ENCODE measurements around the gene SEL1L2.

SEL1L2 gene

DNA sequence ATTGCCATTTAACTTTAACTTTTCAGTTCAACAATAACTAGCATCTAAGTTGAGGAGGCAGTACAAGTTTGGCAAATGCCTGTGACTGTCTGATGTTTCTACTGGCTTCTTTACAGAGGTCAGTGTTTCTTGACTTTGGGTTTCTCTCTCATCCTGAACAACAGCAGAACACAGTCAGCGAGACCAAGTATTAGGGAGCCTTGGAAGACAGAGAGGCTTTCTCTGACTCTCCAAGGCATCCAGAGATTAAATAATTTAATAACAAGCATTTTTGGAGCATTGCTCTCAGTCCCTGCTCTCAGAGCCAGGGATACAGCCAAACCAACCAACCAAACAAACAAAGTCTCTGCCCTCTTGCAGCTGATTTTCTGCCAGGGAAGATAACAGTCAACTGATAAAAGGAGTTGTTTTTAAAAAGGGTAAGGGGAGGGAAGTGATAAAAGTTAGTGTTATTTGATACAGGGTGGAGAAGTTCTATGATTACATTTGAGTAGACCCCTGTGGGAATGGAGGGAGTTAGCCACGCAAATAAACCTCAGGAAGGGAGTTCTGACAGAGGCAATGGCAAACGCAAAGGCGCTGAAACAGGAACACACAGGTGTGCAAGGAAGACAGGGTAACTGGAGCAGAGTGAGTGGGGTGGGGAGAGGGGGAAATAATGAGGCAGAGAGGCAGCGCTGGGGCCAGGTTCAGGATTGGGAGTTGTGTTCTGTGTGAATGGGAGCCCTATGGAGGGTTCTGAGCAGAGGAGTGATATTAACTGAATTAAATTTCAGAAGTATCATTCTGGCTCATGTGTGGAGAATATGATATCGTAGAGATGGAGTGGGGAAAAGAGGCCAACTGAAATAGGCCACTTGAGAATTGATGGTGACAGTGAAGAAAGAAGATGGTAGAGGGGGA lies 55.2 kb downstream of the SEL1L2 start:
- Histone ChIP-seq H3K27me3 (ENCODE audit: control insufficient read depth in 1 of 2, insufficient read depth in 2 of 2, low read length in 2 of 2) (no peaks in the 10 kb centered on the region), H3K4me1 (ENCODE audit: control insufficient read depth in 1 of 2, insufficient read depth in 2 of 2, low read length in 2 of 2) (no peaks in the 10 kb centered on the region), H3K27ac (ENCODE audit: low read depth, low read length) (no peak overlapping the region)

DNA sequence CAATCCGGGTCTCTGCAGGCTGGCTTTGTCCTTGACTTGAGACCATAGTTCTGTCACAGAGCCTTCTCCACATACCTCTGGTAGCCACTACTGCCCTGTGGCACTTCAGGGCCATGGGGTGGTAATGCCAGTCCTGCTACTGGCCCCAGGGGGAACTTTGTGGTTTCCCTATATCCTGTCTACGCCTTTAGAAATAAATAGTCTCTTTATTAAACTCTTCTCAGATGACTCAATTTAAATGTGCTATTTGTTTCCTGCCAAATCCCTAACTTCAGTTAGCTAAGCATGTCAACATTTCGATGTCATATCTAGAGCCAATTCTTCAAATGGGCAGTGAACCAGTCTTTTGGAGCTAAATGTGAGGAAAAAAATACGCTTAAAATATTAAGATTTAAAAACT lies 60.1 kb downstream of the SEL1L2 start:
- Histone ChIP-seq H3K9me3 (ENCODE audit: control insufficient read depth in 1 of 2, low read length in 2 of 2) (no peaks in the 10 kb centered on the region), H3K4me1 (ENCODE audit: control insufficient read depth in 1 of 2, insufficient read depth in 2 of 2, low read length in 2 of 2) (no peaks in the 10 kb centered on the region), H3K27ac (ENCODE audit: low read depth, low read length) (no peak overlapping the region), H3K4me3 (ENCODE audit: low read depth in 1 of 2, low read length in 2 of 2) (no peak overlapping the region), H3K27me3 (ENCODE audit: control insufficient read depth in 1 of 2, insufficient read depth in 2 of 2, low read length in 2 of 2) (no peaks in the 10 kb centered on the region), H3K9ac (ENCODE audit: low read depth in 1 of 2, low read length in 2 of 2) (no peak overlapping the region), H3K36me3 (ENCODE audit: control insufficient read depth in 1 of 2, insufficient read depth in 2 of 2, low read length in 2 of 2) (no peaks in the 10 kb centered on the region)

More for the DNA sequence above, 55.2 kb downstream of the SEL1L2 start:
- no peak overlapping the region for H3K4me3 ChIP-seq (ENCODE audit: low read depth in 1 of 2, low read length in 2 of 2)
- H3K9me3 ChIP-seq (ENCODE audit: control insufficient read depth in 1 of 2, low read length in 2 of 2): no peaks in the 10 kb centered on the region
- H3K36me3 ChIP-seq (ENCODE audit: control insufficient read depth in 1 of 2, insufficient read depth in 2 of 2, low read length in 2 of 2): no peaks in the 10 kb centered on the region
- no peak overlapping the region for H3K9ac ChIP-seq (ENCODE audit: low read depth in 1 of 2, low read length in 2 of 2)

DNA sequence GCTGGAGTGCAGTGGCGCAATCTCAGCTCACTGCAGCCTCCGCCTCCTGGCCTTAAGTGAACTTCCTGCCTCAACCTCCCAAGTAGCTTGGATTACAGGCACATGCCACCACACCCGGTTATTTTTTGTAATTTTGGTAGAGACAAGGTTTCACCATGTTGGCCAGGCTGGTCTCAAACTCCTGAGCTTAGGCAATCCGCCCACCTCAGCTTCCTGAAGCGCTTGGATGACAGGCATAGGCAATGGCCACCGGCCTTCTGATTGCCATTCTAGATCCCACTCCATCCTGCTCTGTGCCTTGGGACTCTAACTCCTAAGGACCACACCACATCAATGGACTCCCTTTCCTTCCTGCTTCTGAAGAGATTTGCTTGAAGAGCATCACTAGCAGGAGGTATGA lies 60.6 kb downstream of the SEL1L2 start:
- Histone ChIP-seq H3K27ac (ENCODE audit: low read depth, low read length) (no peak overlapping the region), H3K4me3 (ENCODE audit: low read depth in 1 of 2, low read length in 2 of 2) (no peak overlapping the region), H3K36me3 (ENCODE audit: control insufficient read depth in 1 of 2, insufficient read depth in 2 of 2, low read length in 2 of 2) (no peaks in the 10 kb centered on the region), H3K9me3 (ENCODE audit: control insufficient read depth in 1 of 2, low read length in 2 of 2) (no peaks in the 10 kb centered on the region), H3K9ac (ENCODE audit: low read depth in 1 of 2, low read length in 2 of 2) (no peak overlapping the region), H3K27me3 (ENCODE audit: control insufficient read depth in 1 of 2, insufficient read depth in 2 of 2, low read length in 2 of 2) (no peaks in the 10 kb centered on the region), H3K4me1 (ENCODE audit: control insufficient read depth in 1 of 2, insufficient read depth in 2 of 2, low read length in 2 of 2) (no peaks in the 10 kb centered on the region)

DNA sequence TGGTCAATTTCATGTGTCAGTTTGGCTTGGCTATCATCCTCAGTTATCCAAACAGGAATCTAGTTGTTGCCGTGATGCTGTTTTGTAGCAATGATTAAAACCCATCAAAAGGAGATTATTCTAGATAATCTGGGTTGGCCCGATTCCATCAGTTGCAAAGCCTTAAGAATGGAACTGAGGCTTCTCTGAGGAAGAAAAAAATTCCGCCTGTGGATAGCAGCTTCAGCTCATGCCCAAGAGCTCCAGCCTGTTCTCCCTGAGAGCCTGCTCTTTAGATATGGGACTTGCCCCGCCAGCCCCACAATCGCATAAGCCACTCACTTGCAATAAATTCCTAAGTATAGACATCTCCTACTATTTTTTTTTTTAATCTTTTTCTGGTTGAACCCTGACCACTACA lies 61.5 kb downstream of the SEL1L2 start:
- H3K4me1 ChIP-seq (ENCODE audit: control insufficient read depth in 1 of 2, insufficient read depth in 2 of 2, low read length in 2 of 2): no peaks in the 10 kb centered on the region
- H3K4me3 ChIP-seq (ENCODE audit: low read depth in 1 of 2, low read length in 2 of 2): no peak overlapping the region
- H3K27me3 ChIP-seq (ENCODE audit: control insufficient read depth in 1 of 2, insufficient read depth in 2 of 2, low read length in 2 of 2): no peaks in the 10 kb centered on the region
- no peaks in the 10 kb centered on the region for H3K9me3 ChIP-seq (ENCODE audit: control insufficient read depth in 1 of 2, low read length in 2 of 2)
- H3K27ac ChIP-seq (ENCODE audit: low read depth, low read length): no peak overlapping the region
- no peak overlapping the region for H3K9ac ChIP-seq (ENCODE audit: low read depth in 1 of 2, low read length in 2 of 2)
- H3K36me3 ChIP-seq (ENCODE audit: control insufficient read depth in 1 of 2, insufficient read depth in 2 of 2, low read length in 2 of 2): no peaks in the 10 kb centered on the region

DNA sequence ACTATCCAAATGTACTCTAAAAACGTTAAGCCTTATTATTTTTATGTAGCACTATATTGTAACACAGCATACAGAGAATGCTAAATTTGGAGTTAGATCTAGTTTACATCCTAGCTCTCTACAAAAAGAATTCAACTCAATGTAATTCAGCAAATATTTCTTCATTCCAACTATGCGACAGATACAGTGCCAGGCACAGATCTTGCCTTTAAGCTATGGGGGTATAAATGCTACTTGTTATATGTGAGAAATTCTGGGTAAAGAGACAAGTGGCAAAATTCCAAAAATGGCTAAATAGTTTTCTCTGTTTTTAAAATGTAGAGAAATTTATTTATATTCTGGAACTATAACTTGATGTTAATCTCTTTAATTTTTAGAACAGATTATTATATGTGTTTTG lies 63.2 kb downstream of the SEL1L2 start:
- no peaks in the 10 kb centered on the region for H3K27me3 ChIP-seq (ENCODE audit: control insufficient read depth in 1 of 2, insufficient read depth in 2 of 2, low read length in 2 of 2)
- H3K9me3 ChIP-seq (ENCODE audit: control insufficient read depth in 1 of 2, low read length in 2 of 2): no peaks in the 10 kb centered on the region
- H3K9ac ChIP-seq (ENCODE audit: low read depth in 1 of 2, low read length in 2 of 2): no peak overlapping the region
- H3K4me1 ChIP-seq (ENCODE audit: control insufficient read depth in 1 of 2, insufficient read depth in 2 of 2, low read length in 2 of 2): no peaks in the 10 kb centered on the region
- H3K36me3 ChIP-seq (ENCODE audit: control insufficient read depth in 1 of 2, insufficient read depth in 2 of 2, low read length in 2 of 2): no peaks in the 10 kb centered on the region
- no peak overlapping the region for H3K27ac ChIP-seq (ENCODE audit: low read depth, low read length)
- no peak overlapping the region for H3K4me3 ChIP-seq (ENCODE audit: low read depth in 1 of 2, low read length in 2 of 2)

DNA sequence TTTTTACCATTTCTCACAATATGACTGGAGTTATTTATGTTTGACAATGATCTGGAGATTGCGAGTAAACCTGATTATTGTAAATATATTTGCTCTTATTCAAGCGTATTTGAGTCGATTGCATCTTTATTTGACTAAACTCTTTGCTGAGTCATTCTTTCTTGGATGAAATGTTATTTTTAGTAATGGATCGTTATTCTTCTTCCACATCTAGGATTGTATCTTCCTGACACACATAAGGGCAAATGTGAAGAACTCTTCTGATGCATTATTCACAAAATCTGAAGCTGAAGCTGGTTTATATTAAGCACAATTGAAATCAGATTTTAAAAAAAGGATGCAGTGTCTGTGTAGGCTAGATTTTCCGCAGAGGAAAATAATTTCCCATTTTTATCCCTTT lies 68.2 kb downstream of the SEL1L2 start:
- H3K9ac ChIP-seq (ENCODE audit: low read depth in 1 of 2, low read length in 2 of 2): no peak overlapping the region
- H3K4me3 ChIP-seq (ENCODE audit: low read depth in 1 of 2, low read length in 2 of 2): no peak overlapping the region
- H3K27me3 ChIP-seq (ENCODE audit: control insufficient read depth in 1 of 2, insufficient read depth in 2 of 2, low read length in 2 of 2): no peaks in the 10 kb centered on the region
- H3K36me3 ChIP-seq (ENCODE audit: control insufficient read depth in 1 of 2, insufficient read depth in 2 of 2, low read length in 2 of 2): no peaks in the 10 kb centered on the region
- no peak overlapping the region for H3K27ac ChIP-seq (ENCODE audit: low read depth, low read length)
- H3K4me1 ChIP-seq (ENCODE audit: control insufficient read depth in 1 of 2, insufficient read depth in 2 of 2, low read length in 2 of 2): no peaks in the 10 kb centered on the region
- H3K9me3 ChIP-seq (ENCODE audit: control insufficient read depth in 1 of 2, low read length in 2 of 2): no peaks in the 10 kb centered on the region

DNA sequence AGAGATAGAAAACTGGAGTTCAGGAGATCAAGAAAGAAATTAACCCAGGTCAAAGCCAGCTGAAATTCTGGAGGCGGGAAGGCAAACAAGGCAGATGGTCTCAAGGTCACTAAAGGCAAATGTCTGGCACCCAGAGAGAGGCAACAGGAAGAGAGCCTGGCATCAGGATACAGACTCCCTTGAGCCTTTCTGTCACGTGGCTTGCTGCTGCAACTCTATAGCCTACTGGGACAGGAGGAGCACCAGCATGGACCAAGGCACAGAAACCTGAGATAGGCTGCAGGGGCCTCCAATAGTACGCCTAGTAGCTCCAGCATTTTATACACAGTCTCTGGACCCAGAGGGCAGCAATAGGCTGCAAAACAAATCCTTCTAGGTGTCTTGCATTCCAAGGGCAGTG lies 75.1 kb downstream of the SEL1L2 start:
- no peak overlapping the region for H3K27ac ChIP-seq (ENCODE audit: low read depth, low read length)
- no peaks in the 10 kb centered on the region for H3K4me1 ChIP-seq (ENCODE audit: control insufficient read depth in 1 of 2, insufficient read depth in 2 of 2, low read length in 2 of 2)
- H3K36me3 ChIP-seq (ENCODE audit: control insufficient read depth in 1 of 2, insufficient read depth in 2 of 2, low read length in 2 of 2): no peaks in the 10 kb centered on the region
- no peak overlapping the region for H3K4me3 ChIP-seq (ENCODE audit: low read depth in 1 of 2, low read length in 2 of 2)
- no peaks in the 10 kb centered on the region for H3K27me3 ChIP-seq (ENCODE audit: control insufficient read depth in 1 of 2, insufficient read depth in 2 of 2, low read length in 2 of 2)
- no peaks in the 10 kb centered on the region for H3K9me3 ChIP-seq (ENCODE audit: control insufficient read depth in 1 of 2, low read length in 2 of 2)
- no peak overlapping the region for H3K9ac ChIP-seq (ENCODE audit: low read depth in 1 of 2, low read length in 2 of 2)

DNA sequence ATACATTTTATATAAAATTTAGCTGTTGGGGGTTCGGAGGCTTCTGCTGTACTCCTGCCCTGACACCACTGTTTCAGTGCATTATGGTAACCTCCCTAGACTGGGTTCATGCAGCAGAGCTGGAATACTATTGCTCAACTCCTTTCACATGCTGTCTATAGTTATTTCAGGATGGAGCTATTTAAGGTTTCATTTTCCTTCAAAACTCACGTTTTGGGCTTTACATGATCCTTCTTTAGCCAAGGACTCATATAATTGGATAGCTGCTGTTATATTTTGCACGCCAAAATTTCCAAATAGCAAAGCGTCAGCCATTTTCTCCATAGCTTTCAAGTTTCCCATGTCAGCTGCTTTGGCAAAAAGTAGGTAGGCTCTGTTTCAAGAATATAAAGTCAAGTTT lies 76.8 kb downstream of the SEL1L2 start:
- Histone ChIP-seq H3K27ac (ENCODE audit: low read depth, low read length) (no peak overlapping the region), H3K27me3 (ENCODE audit: control insufficient read depth in 1 of 2, insufficient read depth in 2 of 2, low read length in 2 of 2) (no peaks in the 10 kb centered on the region), H3K4me1 (ENCODE audit: control insufficient read depth in 1 of 2, insufficient read depth in 2 of 2, low read length in 2 of 2) (no peaks in the 10 kb centered on the region), H3K9ac (ENCODE audit: low read depth in 1 of 2, low read length in 2 of 2) (no peak overlapping the region), H3K36me3 (ENCODE audit: control insufficient read depth in 1 of 2, insufficient read depth in 2 of 2, low read length in 2 of 2) (no peaks in the 10 kb centered on the region), H3K4me3 (ENCODE audit: low read depth in 1 of 2, low read length in 2 of 2) (no peak overlapping the region), H3K9me3 (ENCODE audit: control insufficient read depth in 1 of 2, low read length in 2 of 2) (no peaks in the 10 kb centered on the region)

DNA sequence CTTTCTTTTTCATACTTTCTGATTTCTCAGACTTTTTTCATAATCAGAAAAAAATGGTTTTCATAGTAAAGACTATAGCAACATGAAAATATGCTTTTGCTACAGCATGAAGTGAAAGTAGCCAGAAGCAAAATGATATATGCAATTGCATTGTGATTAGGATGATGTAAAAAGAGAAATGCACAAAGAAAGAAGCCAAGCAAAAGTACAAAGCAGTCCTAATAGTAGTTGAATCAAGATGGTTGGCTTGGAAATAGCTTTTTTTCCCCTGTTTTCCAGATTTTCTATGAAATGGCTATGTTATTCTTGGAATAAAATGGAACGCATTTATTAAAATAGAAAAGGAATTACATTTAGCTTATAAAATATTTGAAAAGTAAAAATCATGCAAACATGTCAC lies 77.3 kb downstream of the SEL1L2 start:
- H3K9ac ChIP-seq (ENCODE audit: low read depth in 1 of 2, low read length in 2 of 2): no peak overlapping the region
- H3K27ac ChIP-seq (ENCODE audit: low read depth, low read length): no peak overlapping the region
- no peak overlapping the region for H3K4me3 ChIP-seq (ENCODE audit: low read depth in 1 of 2, low read length in 2 of 2)

DNA sequence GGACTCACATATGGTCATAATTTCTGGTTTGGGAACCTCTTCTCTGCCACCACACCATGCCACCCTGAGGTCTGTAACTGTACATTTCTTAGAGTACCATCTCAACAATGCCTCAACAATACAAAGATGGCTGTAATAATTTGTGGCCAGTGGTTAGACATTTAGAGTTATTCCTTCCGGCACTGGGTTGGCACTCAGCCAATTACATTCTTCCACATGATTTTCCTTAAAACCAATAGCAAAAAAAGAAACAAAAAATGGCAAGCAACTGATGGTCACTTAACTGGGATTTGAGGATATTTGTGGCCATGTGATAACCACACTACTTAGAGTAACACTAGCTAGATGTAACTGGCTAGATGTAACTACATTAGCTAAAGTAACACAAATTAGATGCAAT lies 79.9 kb downstream of the SEL1L2 start:
- no peaks in the 10 kb centered on the region for H3K27me3 ChIP-seq (ENCODE audit: control insufficient read depth in 1 of 2, insufficient read depth in 2 of 2, low read length in 2 of 2)
- no peaks in the 10 kb centered on the region for H3K36me3 ChIP-seq (ENCODE audit: control insufficient read depth in 1 of 2, insufficient read depth in 2 of 2, low read length in 2 of 2)
- H3K4me1 ChIP-seq (ENCODE audit: control insufficient read depth in 1 of 2, insufficient read depth in 2 of 2, low read length in 2 of 2): no peaks in the 10 kb centered on the region
- no peak overlapping the region for H3K9ac ChIP-seq (ENCODE audit: low read depth in 1 of 2, low read length in 2 of 2)
- H3K4me3 ChIP-seq (ENCODE audit: low read depth in 1 of 2, low read length in 2 of 2): no peak overlapping the region
- no peak overlapping the region for H3K27ac ChIP-seq (ENCODE audit: low read depth, low read length)
- H3K9me3 ChIP-seq (ENCODE audit: control insufficient read depth in 1 of 2, low read length in 2 of 2): no peaks in the 10 kb centered on the region

More for the DNA sequence above, 77.3 kb downstream of the SEL1L2 start:
- Histone ChIP-seq H3K9me3 (ENCODE audit: control insufficient read depth in 1 of 2, low read length in 2 of 2) (no peaks in the 10 kb centered on the region), H3K27me3 (ENCODE audit: control insufficient read depth in 1 of 2, insufficient read depth in 2 of 2, low read length in 2 of 2) (no peaks in the 10 kb centered on the region), H3K36me3 (ENCODE audit: control insufficient read depth in 1 of 2, insufficient read depth in 2 of 2, low read length in 2 of 2) (no peaks in the 10 kb centered on the region), H3K4me1 (ENCODE audit: control insufficient read depth in 1 of 2, insufficient read depth in 2 of 2, low read length in 2 of 2) (no peaks in the 10 kb centered on the region)

All from duodenal mucosa (tissue), 2 donors.